SK-N-SH treated with all-trans-retinoic acid at 6 μM for 48 hours (cell line): ENCODE data around the gene HDAC4.

Experiments used
- ATAC-seq: fragments of 200-7000 bp; cut with Tn5 transposase; 3 replicates; pipeline ENCODE4 v1.9.1; 2020; ENCODE audit warnings: mild to moderate bottlenecking, moderate library complexity
- ARNTL ChIP-seq: fragments of 450-650 bp; formaldehyde crosslinking; IDR thresholded peaks from 2 replicates; pipeline ENCODE4 v1.5.0; 2020; ENCODE audit warnings: low read depth, mild to moderate bottlenecking, moderate library complexity, borderline replicate concordance
- CSDC2 ChIP-seq: fragments of 250-450 bp; sonication (Bioruptor Pico); IDR thresholded peaks from 2 replicates; pipeline ENCODE4 v1.5.0; 2020; ENCODE audit warnings: mild to moderate bottlenecking, moderate library complexity
- ESRRG ChIP-seq: fragments of 250-450 bp; sonication (Bioruptor Pico); IDR thresholded peaks from 2 replicates; pipeline ENCODE4 v1.6.1; 2021; ENCODE audit warnings: mild to moderate bottlenecking
- GLIS3 ChIP-seq: fragments of 250-450 bp; sonication (Bioruptor Pico); IDR thresholded peaks from 2 replicates; pipeline ENCODE4 v1.5.0; 2020; ENCODE audit warnings: mild to moderate bottlenecking, moderate library complexity
- OSR1 ChIP-seq: fragments of 250-450 bp; sonication (Bioruptor Pico); IDR thresholded peaks from 2 replicates; pipeline ENCODE4 v1.8.0; 2022; ENCODE audit warnings: moderate library complexity, mild to moderate bottlenecking, inconsistent platforms
- PPARA ChIP-seq: fragments of 250-450 bp; sonication (Bioruptor Pico); IDR thresholded peaks from 2 replicates; pipeline ENCODE4 v1.5.0; 2020; ENCODE audit warnings: mild to moderate bottlenecking, borderline replicate concordance
- SNAI2 ChIP-seq: fragments of 250-450 bp; sonication (Bioruptor Pico); IDR thresholded peaks from 2 replicates; pipeline ENCODE4 v1.5.0; 2020; ENCODE audit warnings: mild to moderate bottlenecking, moderate library complexity
- TCF4 ChIP-seq: fragments of 250-450 bp; sonication (Bioruptor Pico); IDR thresholded peaks from 2 replicates; pipeline ENCODE4 v1.8.0; 2021; ENCODE audit warnings: mild to moderate bottlenecking, moderate library complexity, borderline replicate concordance
- TOX ChIP-seq: fragments of 250-450 bp; sonication (Bioruptor Pico); IDR thresholded peaks from 2 replicates; pipeline ENCODE4 v1.8.0; 2021; ENCODE audit warnings: mild to moderate bottlenecking, moderate library complexity, borderline replicate concordance
- ZC3H10 ChIP-seq: fragments of 250-450 bp; sonication (Bioruptor Pico); IDR thresholded peaks from 2 replicates; pipeline ENCODE4 v1.5.1; 2021; ENCODE audit warnings: mild to moderate bottlenecking, moderate library complexity
- ZFP3 ChIP-seq: fragments of 250-450 bp; sonication (Bioruptor Pico); IDR thresholded peaks from 2 replicates; pipeline ENCODE4 v1.5.0; 2020; ENCODE audit warnings: mild to moderate bottlenecking, moderate library complexity
- ZFP30 ChIP-seq: fragments of 450-650 bp; formaldehyde crosslinking; IDR thresholded peaks from 2 replicates; pipeline ENCODE4 v1.5.0; 2022; ENCODE audit warnings: mild to moderate bottlenecking, moderate library complexity
- ZNF565 ChIP-seq: fragments of 450-650 bp; formaldehyde crosslinking; conservative IDR thresholded peaks from 2 replicates; pipeline ENCODE4 v1.5.0; 2020; ENCODE audit warnings: low read depth, mild to moderate bottlenecking, moderate library complexity
- ZNF8 ChIP-seq: fragments of 450-650 bp; formaldehyde crosslinking; IDR thresholded peaks from 2 replicates; pipeline ENCODE4 v1.5.0; 2020; ENCODE audit warnings: mild to moderate bottlenecking, moderate library complexity
- TF ChIP-seq, protein P1 (sequence below): fragments of 250-450 bp; sonication (Bioruptor Pico); IDR thresholded peaks from 2 replicates; pipeline ENCODE4 v1.8.0; 2021; ENCODE audit warnings: low read depth, mild to moderate bottlenecking, moderate library complexity, borderline replicate concordance
- TF ChIP-seq, protein P2 (sequence below): fragments of 250-450 bp; sonication (Bioruptor Pico); IDR thresholded peaks from 2 replicates; pipeline ENCODE4 v1.8.0; 2020; ENCODE audit warnings: mild to moderate bottlenecking, moderate library complexity, borderline replicate concordance
- TF ChIP-seq, protein P3 (sequence below): fragments of 250-450 bp; sonication (Bioruptor Pico); IDR thresholded peaks from 2 replicates; pipeline ENCODE4 v1.5.1; 2020; ENCODE audit warnings: low read depth, mild to moderate bottlenecking, moderate library complexity
- TF ChIP-seq, protein P4 (sequence below): fragments of 250-450 bp; sonication (Bioruptor Pico); IDR thresholded peaks from 2 replicates; pipeline ENCODE4 v1.5.0; 2020; ENCODE audit warnings: mild to moderate bottlenecking, moderate library complexity
- TF ChIP-seq, protein P5 (sequence below): fragments of 250-450 bp; sonication (Bioruptor Pico); IDR thresholded peaks from 2 replicates; pipeline ENCODE4 v1.5.1; 2021; ENCODE audit warnings: mild to moderate bottlenecking, moderate library complexity

The HDAC4 gene

DNA sequence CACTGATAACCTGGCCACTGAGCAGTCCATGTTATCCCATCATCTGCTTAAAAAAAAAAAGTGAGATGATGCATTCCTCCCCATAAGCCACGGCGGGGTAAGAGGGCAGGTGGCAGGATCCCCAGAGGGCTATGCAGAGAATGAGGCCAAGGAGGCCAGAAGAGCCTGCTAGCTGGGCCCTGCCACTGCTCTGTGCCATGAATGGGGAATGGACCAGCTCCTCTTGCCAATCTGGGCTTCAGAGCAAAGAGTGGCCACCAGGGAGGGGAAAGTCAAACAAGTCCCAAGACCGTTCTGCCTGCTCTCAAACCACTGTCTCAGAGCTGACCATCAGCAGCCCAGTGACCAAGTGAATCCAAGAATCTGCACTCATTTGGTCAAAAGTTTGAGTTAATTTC lies 350.6 kb downstream of the HDAC4 start:
- TF ChIP-seq SNAI2 (CRISPR knock-in tag), result no peak
- no peak for TF ChIP-seq ESRRG (CRISPR knock-in tag)
- no peak for ATAC-seq

DNA sequence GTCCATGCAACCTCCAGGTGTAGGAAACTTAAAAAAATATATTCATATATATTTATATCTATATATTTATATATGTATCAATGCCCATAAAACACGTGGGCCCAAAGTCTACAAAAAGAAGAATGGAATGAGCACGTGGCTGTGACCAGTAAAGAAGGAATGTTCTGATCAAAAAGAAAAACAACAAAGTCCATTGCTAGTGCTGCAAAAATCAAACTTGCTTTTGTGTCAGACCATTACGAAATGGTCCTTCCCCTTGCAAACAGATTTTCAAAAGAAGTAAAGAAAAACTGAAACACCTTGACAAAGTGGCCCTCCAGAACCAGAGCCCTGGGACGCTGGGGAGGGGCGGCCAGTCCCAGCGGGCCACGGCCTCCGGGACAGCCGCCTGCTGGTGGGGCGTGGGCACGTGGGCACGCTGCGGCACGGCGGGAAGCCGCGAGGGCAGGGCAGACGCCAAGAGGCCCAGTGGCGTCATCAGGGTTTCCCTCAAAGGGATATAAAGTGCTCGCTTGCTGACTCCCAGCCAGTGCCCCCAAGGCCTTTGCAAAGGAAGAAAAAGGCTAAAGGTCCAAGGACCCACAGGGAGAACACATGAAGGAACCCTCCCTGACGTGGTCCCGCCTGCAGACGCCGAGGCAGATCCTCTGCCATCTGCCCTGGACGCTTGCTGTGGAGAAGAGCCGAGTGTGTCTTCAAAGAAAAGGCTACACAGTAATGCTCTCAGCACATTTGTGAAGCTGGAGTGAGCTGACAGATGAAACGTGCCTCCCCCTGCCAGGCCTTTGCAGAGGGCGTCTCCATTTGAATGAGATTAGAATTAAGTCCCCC lies 351.2 kb downstream of the HDAC4 start:
- ATAC-seq, result no peak
- no peak for TF ChIP-seq ZFP3 (CRISPR knock-in tag)
- TF ChIP-seq ESRRG (CRISPR knock-in tag), result no peak
- no peak for TF ChIP-seq ZNF8 (CRISPR knock-in tag)
- TF ChIP-seq, protein P1, sequence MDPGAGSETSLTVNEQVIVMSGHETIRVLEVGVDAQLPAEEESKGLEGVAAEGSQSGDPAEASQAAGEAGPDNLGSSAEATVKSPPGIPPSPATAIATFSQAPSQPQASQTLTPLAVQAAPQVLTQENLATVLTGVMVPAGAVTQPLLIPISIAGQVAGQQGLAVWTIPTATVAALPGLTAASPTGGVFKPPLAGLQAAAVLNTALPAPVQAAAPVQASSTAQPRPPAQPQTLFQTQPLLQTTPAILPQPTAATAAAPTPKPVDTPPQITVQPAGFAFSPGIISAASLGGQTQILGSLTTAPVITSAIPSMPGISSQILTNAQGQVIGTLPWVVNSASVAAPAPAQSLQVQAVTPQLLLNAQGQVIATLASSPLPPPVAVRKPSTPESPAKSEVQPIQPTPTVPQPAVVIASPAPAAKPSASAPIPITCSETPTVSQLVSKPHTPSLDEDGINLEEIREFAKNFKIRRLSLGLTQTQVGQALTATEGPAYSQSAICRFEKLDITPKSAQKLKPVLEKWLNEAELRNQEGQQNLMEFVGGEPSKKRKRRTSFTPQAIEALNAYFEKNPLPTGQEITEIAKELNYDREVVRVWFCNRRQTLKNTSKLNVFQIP (CRISPR knock-in tag), result no peak
- no peak for TF ChIP-seq TCF4 (CRISPR knock-in tag)
- TF ChIP-seq ZNF565 (CRISPR knock-in tag), result no peak
- TF ChIP-seq ARNTL (CRISPR knock-in tag), result no peak
- TF ChIP-seq, protein P2, sequence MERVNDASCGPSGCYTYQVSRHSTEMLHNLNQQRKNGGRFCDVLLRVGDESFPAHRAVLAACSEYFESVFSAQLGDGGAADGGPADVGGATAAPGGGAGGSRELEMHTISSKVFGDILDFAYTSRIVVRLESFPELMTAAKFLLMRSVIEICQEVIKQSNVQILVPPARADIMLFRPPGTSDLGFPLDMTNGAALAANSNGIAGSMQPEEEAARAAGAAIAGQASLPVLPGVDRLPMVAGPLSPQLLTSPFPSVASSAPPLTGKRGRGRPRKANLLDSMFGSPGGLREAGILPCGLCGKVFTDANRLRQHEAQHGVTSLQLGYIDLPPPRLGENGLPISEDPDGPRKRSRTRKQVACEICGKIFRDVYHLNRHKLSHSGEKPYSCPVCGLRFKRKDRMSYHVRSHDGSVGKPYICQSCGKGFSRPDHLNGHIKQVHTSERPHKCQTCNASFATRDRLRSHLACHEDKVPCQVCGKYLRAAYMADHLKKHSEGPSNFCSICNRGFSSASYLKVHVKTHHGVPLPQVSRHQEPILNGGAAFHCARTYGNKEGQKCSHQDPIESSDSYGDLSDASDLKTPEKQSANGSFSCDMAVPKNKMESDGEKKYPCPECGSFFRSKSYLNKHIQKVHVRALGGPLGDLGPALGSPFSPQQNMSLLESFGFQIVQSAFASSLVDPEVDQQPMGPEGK, result no peak
- TF ChIP-seq, protein P3, sequence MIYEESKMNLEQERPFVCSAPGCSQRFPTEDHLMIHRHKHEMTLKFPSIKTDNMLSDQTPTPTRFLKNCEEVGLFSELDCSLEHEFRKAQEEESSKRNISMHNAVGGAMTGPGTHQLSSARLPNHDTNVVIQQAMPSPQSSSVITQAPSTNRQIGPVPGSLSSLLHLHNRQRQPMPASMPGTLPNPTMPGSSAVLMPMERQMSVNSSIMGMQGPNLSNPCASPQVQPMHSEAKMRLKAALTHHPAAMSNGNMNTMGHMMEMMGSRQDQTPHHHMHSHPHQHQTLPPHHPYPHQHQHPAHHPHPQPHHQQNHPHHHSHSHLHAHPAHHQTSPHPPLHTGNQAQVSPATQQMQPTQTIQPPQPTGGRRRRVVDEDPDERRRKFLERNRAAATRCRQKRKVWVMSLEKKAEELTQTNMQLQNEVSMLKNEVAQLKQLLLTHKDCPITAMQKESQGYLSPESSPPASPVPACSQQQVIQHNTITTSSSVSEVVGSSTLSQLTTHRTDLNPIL (CRISPR knock-in tag), result no peak
- TF ChIP-seq SNAI2 (CRISPR knock-in tag), result no peak
- TF ChIP-seq, protein P4, sequence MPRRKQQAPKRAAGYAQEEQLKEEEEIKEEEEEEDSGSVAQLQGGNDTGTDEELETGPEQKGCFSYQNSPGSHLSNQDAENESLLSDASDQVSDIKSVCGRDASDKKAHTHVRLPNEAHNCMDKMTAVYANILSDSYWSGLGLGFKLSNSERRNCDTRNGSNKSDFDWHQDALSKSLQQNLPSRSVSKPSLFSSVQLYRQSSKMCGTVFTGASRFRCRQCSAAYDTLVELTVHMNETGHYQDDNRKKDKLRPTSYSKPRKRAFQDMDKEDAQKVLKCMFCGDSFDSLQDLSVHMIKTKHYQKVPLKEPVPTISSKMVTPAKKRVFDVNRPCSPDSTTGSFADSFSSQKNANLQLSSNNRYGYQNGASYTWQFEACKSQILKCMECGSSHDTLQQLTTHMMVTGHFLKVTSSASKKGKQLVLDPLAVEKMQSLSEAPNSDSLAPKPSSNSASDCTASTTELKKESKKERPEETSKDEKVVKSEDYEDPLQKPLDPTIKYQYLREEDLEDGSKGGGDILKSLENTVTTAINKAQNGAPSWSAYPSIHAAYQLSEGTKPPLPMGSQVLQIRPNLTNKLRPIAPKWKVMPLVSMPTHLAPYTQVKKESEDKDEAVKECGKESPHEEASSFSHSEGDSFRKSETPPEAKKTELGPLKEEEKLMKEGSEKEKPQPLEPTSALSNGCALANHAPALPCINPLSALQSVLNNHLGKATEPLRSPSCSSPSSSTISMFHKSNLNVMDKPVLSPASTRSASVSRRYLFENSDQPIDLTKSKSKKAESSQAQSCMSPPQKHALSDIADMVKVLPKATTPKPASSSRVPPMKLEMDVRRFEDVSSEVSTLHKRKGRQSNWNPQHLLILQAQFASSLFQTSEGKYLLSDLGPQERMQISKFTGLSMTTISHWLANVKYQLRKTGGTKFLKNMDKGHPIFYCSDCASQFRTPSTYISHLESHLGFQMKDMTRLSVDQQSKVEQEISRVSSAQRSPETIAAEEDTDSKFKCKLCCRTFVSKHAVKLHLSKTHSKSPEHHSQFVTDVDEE (CRISPR knock-in tag), result no peak
- TF ChIP-seq TOX (CRISPR knock-in tag), result no peak
- TF ChIP-seq GLIS3, result no peak
- no peak for TF ChIP-seq CSDC2 (CRISPR knock-in tag)
- no peak for TF ChIP-seq OSR1 (CRISPR knock-in tag)
- TF ChIP-seq, protein P5, sequence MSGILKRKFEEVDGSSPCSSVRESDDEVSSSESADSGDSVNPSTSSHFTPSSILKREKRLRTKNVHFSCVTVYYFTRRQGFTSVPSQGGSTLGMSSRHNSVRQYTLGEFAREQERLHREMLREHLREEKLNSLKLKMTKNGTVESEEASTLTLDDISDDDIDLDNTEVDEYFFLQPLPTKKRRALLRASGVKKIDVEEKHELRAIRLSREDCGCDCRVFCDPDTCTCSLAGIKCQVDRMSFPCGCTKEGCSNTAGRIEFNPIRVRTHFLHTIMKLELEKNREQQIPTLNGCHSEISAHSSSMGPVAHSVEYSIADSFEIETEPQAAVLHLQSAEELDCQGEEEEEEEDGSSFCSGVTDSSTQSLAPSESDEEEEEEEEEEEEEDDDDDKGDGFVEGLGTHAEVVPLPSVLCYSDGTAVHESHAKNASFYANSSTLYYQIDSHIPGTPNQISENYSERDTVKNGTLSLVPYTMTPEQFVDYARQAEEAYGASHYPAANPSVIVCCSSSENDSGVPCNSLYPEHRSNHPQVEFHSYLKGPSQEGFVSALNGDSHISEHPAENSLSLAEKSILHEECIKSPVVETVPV (CRISPR knock-in tag), result no peak
- no peak for TF ChIP-seq ZFP30 (CRISPR knock-in tag)
- no peak for TF ChIP-seq PPARA (CRISPR knock-in tag)
- TF ChIP-seq, all 23 proteins: peak for 0

DNA sequence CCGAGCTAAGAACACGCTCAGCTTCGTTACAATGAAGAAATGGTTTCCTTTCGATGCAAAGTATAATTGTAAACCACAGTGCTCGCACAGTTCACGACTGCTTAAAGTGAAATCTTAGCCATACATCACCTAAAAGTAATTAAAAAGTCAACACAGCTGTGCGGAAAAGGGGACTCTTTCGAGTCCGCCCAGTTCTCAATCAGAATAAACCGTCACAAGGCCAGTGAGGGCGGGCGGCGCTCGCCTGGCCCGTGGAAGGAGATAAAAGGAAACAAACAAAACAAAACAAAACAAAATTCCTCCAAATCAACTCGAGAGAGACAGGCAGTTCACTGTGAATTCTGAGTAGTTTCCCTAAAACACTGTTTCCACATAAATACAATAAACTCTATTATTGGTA lies 352.1 kb downstream of the HDAC4 start:
- no peak for TF ChIP-seq ZC3H10 (CRISPR knock-in tag)
- TF ChIP-seq ZNF8 (CRISPR knock-in tag), result no peak
- TF ChIP-seq ZNF565 (CRISPR knock-in tag), result no peak
- ATAC-seq, result no peak
